OCI-LY3 (cell line): ENCODE measurements around the gene C1QTNF6.

ENCODE experiments used
- H2AFZ ChIP-seq: fragments of 200-600, 300-600 bp; shearing (Covaris generic); 2 replicates; pipeline ENCODE4 v1.6.0; 2014; ENCODE audit warnings: antibody characterized with exemption, low read depth, low read length
- H3K27ac ChIP-seq: fragments of 200-600, 300-600 bp; sonication (generic); 2 replicates; pipeline ENCODE4 v1.5.1; 2014; ENCODE audit warnings: mild to moderate bottlenecking, low read length, moderate library complexity, mixed read lengths
- H3K27me3 ChIP-seq: fragments of 200-600, 300-600 bp; sonication (generic); 2 replicates; pipeline ENCODE4 v1.6.1; 2014; ENCODE audit warnings: low read depth, low read length, mixed read lengths
- H3K36me3 ChIP-seq: fragments of 200-600, 300-600 bp; sonication (generic); replicated peaks from 2 replicates; pipeline ENCODE3; 2014; ENCODE audit warnings: low read depth, low read length, mixed read lengths
- H3K4me1 ChIP-seq: fragments of 300-600, 200-600 bp; sonication (generic); 2 replicates; pipeline ENCODE4 v1.6.1; 2014; ENCODE audit warnings: low read length, mixed read lengths
- H3K4me2 ChIP-seq: fragments of 200-600, 300-600 bp; sonication (generic); 2 replicates; pipeline ENCODE4 v1.6.1; 2014; ENCODE audit warnings: low read length, mixed read lengths
- H3K4me3 ChIP-seq: fragments of 300-600, 200-600 bp; sonication (generic); 2 replicates; pipeline ENCODE4 v1.5.1; 2014; ENCODE audit warnings: antibody characterized with exemption, mild to moderate bottlenecking, low read length, moderate library complexity
- H3K79me2 ChIP-seq: fragments of 300-600, 200-600 bp; shearing (Covaris generic); 2 replicates; pipeline ENCODE4 v1.6.1; 2014; ENCODE audit warnings: mild to moderate bottlenecking, low read length, mixed read lengths
- H3K9ac ChIP-seq: fragments of 300-600, 200-600 bp; shearing (Covaris generic); 2 replicates; pipeline ENCODE4 v1.6.0; 2014; ENCODE audit warnings: mild to moderate bottlenecking, low read length, moderate library complexity
- H3K9me3 ChIP-seq: fragments of 200-600, 300-600 bp; shearing (Covaris generic); 2 replicates; pipeline ENCODE4 v1.6.1; 2014; ENCODE audit warnings: low read length, mixed read lengths; ENCODE audit not compliant: insufficient read depth
- H4K20me1 ChIP-seq: fragments of 200-600, 300-600 bp; sonication (generic); 2 replicates; pipeline ENCODE4 v1.6.1; 2016; ENCODE audit warnings: low read length, mixed read lengths; ENCODE audit not compliant: insufficient read depth
- CTCF ChIP-seq: fragments of 200-600, 300-600 bp; sonication (generic); IDR thresholded peaks from 2 replicates; pipeline ENCODE4 v1.5.1; 2014; ENCODE audit warnings: antibody characterized with exemption, low read length, low read depth
- EZH2phosphoT487 ChIP-seq: fragments of 200-600 bp; shearing (Covaris generic); IDR thresholded peaks from 2 replicates; pipeline ENCODE4 v1.6.1; 2018; ENCODE audit warnings: antibody characterized with exemption, mixed run types, low read depth

The C1QTNF6 gene

GRCh38 chr22:37145180-37146050, 42.6 kb downstream of the C1QTNF6 start:
- Histone ChIP-seq H3K4me2 (no peak overlapping the region), H3K79me2 (no peaks in the 10 kb centered on the region), H2AFZ (no peak overlapping the region), H4K20me1 (no peaks in the 10 kb centered on the region), H3K27me3 (0 out of 2 replicates have a peak, but pooled peaks cover 4% of the 10 kb centered on the region), H3K9ac (no peak overlapping the region), H3K4me1 (peaks cover 28% of the 10 kb centered on the region), H3K9me3 (no peaks in the 10 kb centered on the region), H3K36me3 (peaks cover 4% of the 10 kb centered on the region), H3K27ac (no peak overlapping the region), H3K4me3 (no peak overlapping the region)
- no peak for TF ChIP-seq CTCF
- no peak for TF ChIP-seq EZH2phosphoT487

GRCh38 chr22:37144180-37144554, 43.9 kb downstream of the C1QTNF6 start:
- H2AFZ ChIP-seq = no peak overlapping the region
- peaks cover 4% of the 10 kb centered on the region for H3K36me3 ChIP-seq
- no peaks in the 10 kb centered on the region for H3K79me2 ChIP-seq
- no peak overlapping the region for H3K4me2 ChIP-seq
- peaks cover 27% of the 10 kb centered on the region for H3K4me1 ChIP-seq
- H3K9me3 ChIP-seq = no peaks in the 10 kb centered on the region
- H3K27ac ChIP-seq = no peak overlapping the region
- TF ChIP-seq CTCF = no peak
- TF ChIP-seq EZH2phosphoT487 = no peak
- 0 out of 2 replicates have a peak, but pooled peaks cover 3% of the 10 kb centered on the region for H3K27me3 ChIP-seq
- no peaks in the 10 kb centered on the region for H4K20me1 ChIP-seq
- no peak overlapping the region for H3K9ac ChIP-seq
- no peak overlapping the region for H3K4me3 ChIP-seq

- Histone ChIP-seq H3K79me2 (no peaks in the 10 kb centered on the region), H4K20me1 (no peaks in the 10 kb centered on the region)
Measured at GRCh38 chr22:37141971-37142370, 46.1 kb downstream of the C1QTNF6 start.

More at GRCh38 chr22:37141971-37142370, 46.1 kb downstream of the C1QTNF6 start:
- peaks cover 17% of the 10 kb centered on the region for H3K36me3 ChIP-seq
- no peak overlapping the region for H3K27ac ChIP-seq
- H3K4me1 ChIP-seq = peaks cover 27% of the 10 kb centered on the region
- no peaks in the 10 kb centered on the region for H3K9me3 ChIP-seq
- no peaks in the 10 kb centered on the region for H3K27me3 ChIP-seq
- no peak overlapping the region for H3K4me3 ChIP-seq
- no peak overlapping the region for H3K9ac ChIP-seq
- TF ChIP-seq CTCF (no peak), EZH2phosphoT487 (no peak)
- H2AFZ ChIP-seq = no peak overlapping the region
- no peak overlapping the region for H3K4me2 ChIP-seq
